HepG2 (cell line): ENCODE results near the gene RUNX2.

Experiments
- CTCF ChIP-seq: sonication (generic); formaldehyde crosslinking; IDR thresholded peaks from 2 replicates; pipeline ENCODE4 v1.5.0; 2020; ENCODE audit warnings: mild to moderate bottlenecking, missing genetic modification reagents, moderate library complexity
- MYNN ChIP-seq: sonication (generic); formaldehyde crosslinking; IDR thresholded peaks from 2 replicates; pipeline ENCODE4 v1.4.0; 2020; ENCODE audit warnings: mild to moderate bottlenecking, low read depth, missing genetic modification reagents
- ZNF34 ChIP-seq: sonication (generic); formaldehyde crosslinking; IDR thresholded peaks from 2 replicates; pipeline ENCODE4 v1.4.0; 2020; ENCODE audit warnings: mild to moderate bottlenecking, missing genetic modification reagents, borderline replicate concordance

- TF ChIP-seq ZNF34 (CRISPR knock-in tag) = no peak
- TF ChIP-seq CTCF (CRISPR knock-in tag) = no peak
- TF ChIP-seq MYNN (CRISPR knock-in tag) = no peak
These were observed 1.3 kb upstream of the RUNX2 start for GRCh38 chr6:45326698-45327417.
